OCI-LY7 (cell line): ENCODE data around the gene CATSPERZ. TPM values are rescaled to one million over a fixed set of nuclear protein-coding genes. Genes with fewer than 3 reads are reported as not detected.
A peak's percentile ranks its signal among the peaks of the same experiment; 100 is the strongest.

ENCODE experiments used
- BruUV-seq: library from RNA; stranded (reverse); fragments of 400-500 nt; replicated peaks from 2 replicates; lab custom pipeline; 2021; lab: Mats Ljungman, UMichigan
- CTCF ChIA-PET: fragments of 300-600 bp; sonication (Branson Sonifier 250); formaldehyde crosslinking; loops from one replicate; lab custom pipeline; 2022; ENCODE audit warnings: antibody characterized with exemption; ENCODE audit not compliant: unreplicated experiment; lab: Charles Lee
- POLR2A ChIA-PET: fragments of 300-600 bp; sonication (Branson Sonifier 250); formaldehyde crosslinking; loops from one replicate; lab custom pipeline; 2022; ENCODE audit warnings: antibody characterized with exemption; lab: Charles Lee
- DNase-seq: peaks from one replicate; pipeline ENCODE4 v3.0.0-alpha.2; 2015; ENCODE audit warnings: low spot score
- H2AFZ ChIP-seq: fragments of 200-600 bp; sonication (generic), shearing (Covaris generic); 2 replicates; pipeline ENCODE4 v1.6.1; 2014; ENCODE audit warnings: mild to moderate bottlenecking, antibody characterized with exemption, low read length, moderate library complexity
- H3K27ac ChIP-seq: fragments of 200-600 bp; sonication (generic); 2 replicates; pipeline ENCODE4 v1.5.1; 2014; ENCODE audit warnings: mixed run types, low read depth, mild to moderate bottlenecking, moderate library complexity, low read length, inconsistent platforms; ENCODE audit not compliant: poor library complexity, severe bottlenecking
- H3K36me3 ChIP-seq: fragments of 200-600 bp; sonication (generic); 2 replicates; pipeline ENCODE4 v1.6.1; 2014; ENCODE audit warnings: mild to moderate bottlenecking, antibody characterized with exemption, low read length, moderate library complexity, mixed read lengths; ENCODE audit not compliant: insufficient read depth
- H3K4me1 ChIP-seq: fragments of 200-600 bp; sonication (generic); 2 replicates; pipeline ENCODE4 v1.5.1; 2014; ENCODE audit warnings: mild to moderate bottlenecking, low read length; ENCODE audit not compliant: insufficient read depth, poor library complexity, severe bottlenecking
- H3K4me2 ChIP-seq: fragments of 200-600 bp; sonication (generic); 2 replicates; pipeline ENCODE4 v1.6.1; 2014; ENCODE audit warnings: mild to moderate bottlenecking, low read length
- H3K4me3 ChIP-seq: fragments of 200-600 bp; sonication (generic); 2 replicates; pipeline ENCODE4 v1.5.1; 2014; ENCODE audit warnings: mild to moderate bottlenecking, low read depth, low read length; ENCODE audit not compliant: poor library complexity, severe bottlenecking
- H3K79me2 ChIP-seq: fragments of 200-600 bp; sonication (generic); 2 replicates; pipeline ENCODE4 v1.6.1; 2016; ENCODE audit warnings: low read depth, mild to moderate bottlenecking, low read length, moderate library complexity, mixed read lengths; ENCODE audit not compliant: insufficient read depth
- H3K9me2 ChIP-seq: fragments of 200-600 bp; sonication (generic); 2 replicates; pipeline ENCODE4 v1.6.1; 2016; ENCODE audit warnings: mild to moderate bottlenecking, low read length, mixed read lengths; ENCODE audit not compliant: insufficient read depth
- H3K9me3 ChIP-seq: fragments of 200-600 bp; sonication (generic); 2 replicates; pipeline ENCODE4 v1.6.1; 2014; ENCODE audit warnings: mild to moderate bottlenecking, mixed run types, low read length, mixed read lengths
- H4K20me1 ChIP-seq: fragments of 200-600 bp; sonication (generic); 2 replicates; pipeline ENCODE4 v1.6.1; 2014; ENCODE audit warnings: mild to moderate bottlenecking, antibody characterized with exemption, low read length, moderate library complexity, mixed read lengths; ENCODE audit not compliant: insufficient read depth
- EZH2phosphoT487 ChIP-seq: fragments of 200-600 bp; sonication (generic); IDR thresholded peaks from 2 replicates; pipeline ENCODE4 v1.6.1; 2018; ENCODE audit warnings: low read depth, borderline replicate concordance, mild to moderate bottlenecking, mixed run types, antibody characterized with exemption, low read length, moderate library complexity, mixed read lengths
- intact Hi-C: fragments of 100-400 bp; cut with micrococcal nuclease; formaldehyde crosslinking; loops from one replicate; pipeline ENCODE4 v1.10.0; 2022; ENCODE audit not compliant: unreplicated experiment
- total RNA-seq, 2 experiments: library from RNA; depleted of rRNA in 1 of 2; stranded (reverse); fragments of >200 nt in 1 of 2; shearing (Covaris generic) in 1 of 2; gene quantifications; 2 replicates each; pipeline ENCODE4 v1.2.3, GENCODE V29; 2014 to 2022
- TF ChIP-seq, protein P1 (sequence below): fragments of 200-600 bp; sonication (generic); conservative IDR thresholded peaks from 2 replicates; pipeline ENCODE4 v1.5.1; 2014; ENCODE audit warnings: mild to moderate bottlenecking, antibody characterized with exemption, low read length, moderate library complexity, mixed read lengths

The CATSPERZ gene
- total RNA-seq, 2 experiments from 2014 or later: 0.38 TPM; not detected in 1

- ChIA-PET CTCF (interaction anchor here (0.7 to 2.1 kb wide), 10 partner anchors 9 to 132 kb away, joined by 3 to 33 read pairs (median 4); partner anchors contain the start of gene FERMT3), POLR2A (interaction anchor here (0.6 to 2.3 kb wide), 17 partner anchors 9 to 250 kb away, joined by 3 to 22 read pairs (median 5); partner anchors contain the start of genes BAD, CCDC88B, ESRRA and FKBP2)
- peaks cover 17% of the 10 kb centered on the region; the same call in 1 of the 2 replicates for H3K79me2 ChIP-seq
- intact Hi-C loops: loop anchor here (1.0 kb wide), 3 partner anchors 11 to 39 kb away; partner anchors contain the start of gene ESRRA
- peak overlapping the region; percentile 88 for H3K27ac ChIP-seq
- DNase-seq: peak; percentile 59
- H3K4me2 ChIP-seq: peak overlapping the region; percentile 77
- H2AFZ ChIP-seq: no peak overlapping the region
- TSS peak; percentile 100 for BruUV-seq
- no peaks in the 10 kb centered on the region for H3K9me2 ChIP-seq
- H3K4me1 ChIP-seq: peaks cover 29% of the 10 kb centered on the region
- peaks cover 76% of the 10 kb centered on the region for H3K36me3 ChIP-seq
- no peaks in the 10 kb centered on the region for H4K20me1 ChIP-seq
- peak overlapping the region; percentile 83 for H3K4me3 ChIP-seq
- TF ChIP-seq EZH2phosphoT487: no peak
- TF ChIP-seq, protein P1, sequence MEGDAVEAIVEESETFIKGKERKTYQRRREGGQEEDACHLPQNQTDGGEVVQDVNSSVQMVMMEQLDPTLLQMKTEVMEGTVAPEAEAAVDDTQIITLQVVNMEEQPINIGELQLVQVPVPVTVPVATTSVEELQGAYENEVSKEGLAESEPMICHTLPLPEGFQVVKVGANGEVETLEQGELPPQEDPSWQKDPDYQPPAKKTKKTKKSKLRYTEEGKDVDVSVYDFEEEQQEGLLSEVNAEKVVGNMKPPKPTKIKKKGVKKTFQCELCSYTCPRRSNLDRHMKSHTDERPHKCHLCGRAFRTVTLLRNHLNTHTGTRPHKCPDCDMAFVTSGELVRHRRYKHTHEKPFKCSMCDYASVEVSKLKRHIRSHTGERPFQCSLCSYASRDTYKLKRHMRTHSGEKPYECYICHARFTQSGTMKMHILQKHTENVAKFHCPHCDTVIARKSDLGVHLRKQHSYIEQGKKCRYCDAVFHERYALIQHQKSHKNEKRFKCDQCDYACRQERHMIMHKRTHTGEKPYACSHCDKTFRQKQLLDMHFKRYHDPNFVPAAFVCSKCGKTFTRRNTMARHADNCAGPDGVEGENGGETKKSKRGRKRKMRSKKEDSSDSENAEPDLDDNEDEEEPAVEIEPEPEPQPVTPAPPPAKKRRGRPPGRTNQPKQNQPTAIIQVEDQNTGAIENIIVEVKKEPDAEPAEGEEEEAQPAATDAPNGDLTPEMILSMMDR: peak; percentile 60
- no peaks in the 10 kb centered on the region for H3K9me3 ChIP-seq
Observed at GRCh38 chr11:64316672-64317324, 16.6 kb downstream of the CATSPERZ start.

DNA sequence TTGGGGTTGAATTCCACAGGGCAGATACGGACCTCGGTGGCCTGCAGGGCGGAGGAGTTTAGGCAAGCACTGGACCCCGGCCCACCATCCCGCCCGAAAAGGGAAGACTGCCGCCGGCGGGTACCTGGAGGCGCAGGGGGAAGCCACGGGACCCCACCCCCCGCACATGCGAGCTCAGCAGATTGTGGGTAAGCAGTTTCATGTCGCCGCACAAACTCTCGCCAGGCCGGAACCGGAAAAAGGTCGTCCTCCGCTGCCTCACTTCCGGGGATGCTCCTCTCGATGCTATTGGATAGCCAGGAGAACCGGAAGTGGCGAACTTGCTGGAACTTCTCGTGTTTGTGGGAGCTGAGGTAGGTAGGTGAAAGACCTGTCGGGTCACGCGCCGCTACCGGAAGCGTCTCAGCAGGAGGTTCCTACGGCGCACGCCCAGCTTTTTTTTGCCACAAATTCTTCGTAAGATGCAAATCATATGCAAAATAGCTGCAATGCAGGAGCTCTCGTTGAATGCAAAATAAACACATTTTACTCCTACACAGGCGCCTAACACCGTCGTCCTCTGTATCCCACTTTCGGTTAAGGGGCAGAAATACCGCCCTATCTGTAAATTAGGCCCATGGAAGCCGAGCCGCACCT, 17.3 kb downstream of the CATSPERZ start, which contains the start of gene TRMT112:
TRMT112 (minus strand) TSS at position 235 of the 636 bp plus-strand sequence; CDS start at position 202, 33 bp downstream.
- Histone ChIP-seq H3K4me2 (peak within 1 kb of the TSS; percentile 79), H2AFZ (peak within 1 kb of the TSS; percentile 57; the same call in 1 of the 2 replicates), H3K36me3 (peaks cover 76% of the 10 kb centered on the region), H3K27ac (peak within 1 kb of the TSS; percentile 88), H3K4me1 (peaks cover 29% of the 10 kb centered on the region), H4K20me1 (no peaks in the 10 kb centered on the region), H3K9me2 (no peaks in the 10 kb centered on the region), H3K79me2 (peaks cover 17% of the 10 kb centered on the region; the same call in 1 of the 2 replicates), H3K9me3 (no peaks in the 10 kb centered on the region), H3K4me3 (peak within 1 kb of the TSS; percentile 83)
- TF ChIP-seq, protein P1: no peak
- TF ChIP-seq EZH2phosphoT487: no peak
- ChIA-PET CTCF (interaction anchor here (0.6 to 2.1 kb wide), 16 partner anchors 9 to 458 kb away, joined by 3 to 33 read pairs (median 4); partner anchors contain the start of genes ESRRA and FERMT3), POLR2A (interaction anchor here (0.6 to 2.3 kb wide), 23 partner anchors 10 to 684 kb away, joined by 3 to 22 read pairs (median 4); partner anchors contain the start of genes BAD, CCDC88B, ESRRA and FERMT3)
- peak; percentile 99 for DNase-seq
- BruUV-seq: no TSS peak
- intact Hi-C loops: loop anchor here (1.0 kb wide), 3 partner anchors 12 to 38 kb away; partner anchors contain the start of gene ESRRA
